ENCODE measurements around the gene FAM241B.

The FAM241B gene

GRCh38 chr10:69633673-69634635, 3.9 kb downstream of the FAM241B start:
- DNase-seq (ENCODE audit: low read depth in 1 of 2, low spot score in 1 of 2), result no peak

DNA sequence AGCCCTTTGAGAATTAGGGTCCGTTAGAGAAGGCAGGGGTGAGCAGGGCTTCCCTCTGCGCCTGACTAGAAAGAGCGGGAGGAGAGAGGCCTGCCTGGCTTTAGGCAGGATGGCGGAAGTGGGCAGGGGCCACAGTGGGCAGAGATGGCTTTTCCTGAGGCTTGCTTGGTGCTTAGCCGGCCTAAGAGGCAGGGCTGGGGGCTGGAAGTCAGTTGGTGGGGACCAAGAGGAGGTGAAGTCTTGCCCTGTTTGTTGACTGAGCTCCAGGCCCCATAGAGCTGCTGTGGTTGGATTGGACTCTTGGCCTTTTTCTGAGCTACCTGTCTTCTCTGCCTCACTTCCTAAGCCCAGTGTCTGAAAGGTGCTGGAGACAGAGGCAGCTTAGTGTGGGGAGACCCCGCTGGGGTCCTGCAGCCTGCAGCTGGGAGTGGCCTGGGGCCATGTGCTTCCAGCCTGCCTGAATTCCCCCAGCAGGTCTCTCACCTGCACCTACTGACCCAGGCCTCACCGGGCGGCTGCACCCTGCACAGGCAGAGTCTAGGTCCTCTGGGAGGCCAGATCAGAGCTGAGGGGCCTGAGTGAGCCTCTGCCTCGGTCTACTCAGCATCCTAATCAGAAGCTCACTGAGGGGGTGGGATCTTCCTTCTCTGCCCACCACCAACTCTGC, 4.8 kb downstream of the FAM241B start:
- DNase-seq (ENCODE audit: low read depth in 1 of 2, low spot score in 1 of 2), result no peak

DNA sequence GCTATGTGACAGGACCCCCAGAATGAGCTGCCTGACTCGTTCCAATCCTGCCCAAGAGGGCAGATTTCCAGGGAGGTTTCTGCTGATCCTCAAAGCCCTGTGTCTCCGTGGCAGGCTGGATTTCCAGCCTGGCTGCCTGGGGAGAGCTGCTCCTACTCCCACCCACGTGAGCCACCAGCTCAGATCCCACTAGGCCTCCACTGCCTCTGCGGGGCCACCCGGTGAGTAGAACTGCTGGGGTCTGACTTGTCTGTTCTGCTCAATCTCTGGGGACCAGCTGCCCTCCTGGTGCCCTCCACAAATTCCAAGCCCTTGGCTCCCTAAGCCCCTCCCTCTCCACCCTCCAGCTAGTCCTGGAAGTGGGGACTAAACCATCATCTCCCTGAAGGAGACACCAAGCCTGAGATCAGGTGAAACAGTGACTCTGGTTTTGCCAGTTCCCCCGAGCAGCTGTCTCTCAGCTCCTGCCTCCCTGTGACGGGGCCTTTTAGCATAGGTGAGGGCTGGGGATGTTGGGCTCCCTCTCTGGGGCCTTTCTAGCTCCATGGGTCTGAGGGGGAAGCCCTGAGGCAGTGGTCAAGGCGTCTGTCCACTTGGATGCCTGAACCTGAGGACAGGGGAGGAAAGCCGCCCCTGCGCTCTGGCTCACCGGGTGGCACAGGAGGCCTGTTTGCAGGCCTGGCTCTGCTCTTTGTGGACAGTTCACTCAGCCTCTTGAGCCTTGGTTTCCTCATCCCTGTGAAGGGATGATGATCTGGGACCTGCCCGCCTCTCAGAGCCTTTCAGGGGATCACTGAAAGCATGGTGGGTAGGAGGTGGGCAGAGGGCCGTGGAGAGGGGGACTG, 5.6 kb downstream of the FAM241B start:
- no peak for DNase-seq (ENCODE audit: low read depth in 1 of 2, low spot score in 1 of 2)

DNA sequence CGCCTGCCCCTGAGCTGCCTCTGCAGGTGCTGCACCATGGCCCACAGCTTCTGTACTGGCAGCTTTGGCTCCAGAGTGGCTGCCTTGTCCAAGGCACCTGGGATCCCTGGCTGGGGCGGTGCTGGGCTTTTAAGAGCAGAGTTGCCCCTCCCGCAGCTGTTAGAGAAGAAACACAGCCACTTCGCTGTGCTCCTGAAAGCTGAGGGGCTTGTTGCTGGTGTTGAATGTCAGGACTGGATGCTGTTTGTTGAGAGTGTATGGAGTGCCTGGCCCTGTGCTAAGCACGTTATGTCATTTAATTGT, 6.2 kb downstream of the FAM241B start:
- no peak for DNase-seq (ENCODE audit: low read depth in 1 of 2, low spot score in 1 of 2)

DNA sequence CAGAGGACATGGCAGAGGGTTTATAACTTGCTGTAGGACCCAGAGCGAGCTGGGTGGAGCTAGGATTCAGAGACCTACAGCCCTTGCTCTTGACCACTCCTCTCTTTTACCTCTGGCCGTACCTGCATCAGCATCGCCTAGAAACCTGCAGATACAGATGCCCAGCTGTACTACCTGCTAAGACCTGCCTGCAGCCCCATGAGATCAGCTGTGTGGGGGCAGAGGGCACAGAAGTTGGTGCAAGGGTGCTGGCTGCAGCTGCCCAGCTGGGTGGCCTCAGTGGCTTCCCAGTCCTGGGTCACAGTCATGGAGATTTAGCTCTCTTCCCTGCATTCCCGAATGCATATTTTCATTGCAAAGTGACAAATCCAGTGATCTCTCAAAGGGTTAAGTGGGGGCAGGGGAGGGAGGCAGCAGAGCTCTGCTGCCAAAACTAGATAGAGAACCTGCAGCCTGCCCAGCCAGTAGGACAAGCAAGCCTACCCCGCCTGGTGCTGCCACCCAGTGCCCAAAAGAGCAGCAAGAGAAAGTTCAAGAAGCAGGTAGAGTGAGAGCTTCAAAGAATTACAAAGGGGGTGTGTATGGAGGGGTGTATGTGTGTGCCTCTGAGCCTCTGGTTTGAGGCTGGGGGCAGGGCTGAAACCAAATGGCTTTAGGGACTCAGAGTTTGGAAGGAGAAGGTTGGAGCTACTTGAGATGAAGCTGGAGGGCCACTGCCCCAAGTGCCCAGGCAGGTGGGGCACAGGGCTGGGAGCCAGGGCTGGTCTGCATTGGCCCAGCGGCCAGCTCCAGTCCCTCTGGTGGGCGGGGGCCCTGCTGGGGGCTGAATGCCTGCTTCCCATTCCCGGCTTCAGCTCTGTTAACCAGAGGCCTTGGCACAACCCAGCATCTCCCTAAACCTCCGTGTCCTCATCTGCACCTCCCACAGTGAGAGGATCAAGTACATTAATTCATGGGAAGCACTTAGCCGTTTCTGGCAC, 6.9 kb downstream of the FAM241B start:
- DNase-seq (ENCODE audit: low read depth in 1 of 2, low spot score in 1 of 2), result no peak

DNA sequence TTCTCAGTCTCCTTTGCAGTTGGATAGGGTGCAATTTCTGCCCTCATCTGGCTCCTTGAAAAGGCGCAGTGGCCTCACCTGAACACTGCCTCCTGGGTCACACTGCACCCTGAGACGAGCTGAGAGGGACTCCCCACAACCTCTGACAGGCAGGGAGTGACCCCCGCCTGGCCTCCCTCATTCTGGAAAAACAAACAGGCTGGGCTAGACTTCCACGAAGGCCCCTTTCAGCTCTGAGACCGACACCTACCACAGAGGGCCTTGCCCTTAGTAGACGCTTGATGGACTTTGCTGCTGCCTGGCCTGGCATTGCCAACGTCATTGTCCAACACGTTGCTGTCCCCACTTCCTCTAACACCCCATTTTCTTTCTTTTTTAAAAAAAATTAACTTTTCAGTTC, 8.6 kb downstream of the FAM241B start:
- no peak for DNase-seq (ENCODE audit: low read depth in 1 of 2, low spot score in 1 of 2)

DNA sequence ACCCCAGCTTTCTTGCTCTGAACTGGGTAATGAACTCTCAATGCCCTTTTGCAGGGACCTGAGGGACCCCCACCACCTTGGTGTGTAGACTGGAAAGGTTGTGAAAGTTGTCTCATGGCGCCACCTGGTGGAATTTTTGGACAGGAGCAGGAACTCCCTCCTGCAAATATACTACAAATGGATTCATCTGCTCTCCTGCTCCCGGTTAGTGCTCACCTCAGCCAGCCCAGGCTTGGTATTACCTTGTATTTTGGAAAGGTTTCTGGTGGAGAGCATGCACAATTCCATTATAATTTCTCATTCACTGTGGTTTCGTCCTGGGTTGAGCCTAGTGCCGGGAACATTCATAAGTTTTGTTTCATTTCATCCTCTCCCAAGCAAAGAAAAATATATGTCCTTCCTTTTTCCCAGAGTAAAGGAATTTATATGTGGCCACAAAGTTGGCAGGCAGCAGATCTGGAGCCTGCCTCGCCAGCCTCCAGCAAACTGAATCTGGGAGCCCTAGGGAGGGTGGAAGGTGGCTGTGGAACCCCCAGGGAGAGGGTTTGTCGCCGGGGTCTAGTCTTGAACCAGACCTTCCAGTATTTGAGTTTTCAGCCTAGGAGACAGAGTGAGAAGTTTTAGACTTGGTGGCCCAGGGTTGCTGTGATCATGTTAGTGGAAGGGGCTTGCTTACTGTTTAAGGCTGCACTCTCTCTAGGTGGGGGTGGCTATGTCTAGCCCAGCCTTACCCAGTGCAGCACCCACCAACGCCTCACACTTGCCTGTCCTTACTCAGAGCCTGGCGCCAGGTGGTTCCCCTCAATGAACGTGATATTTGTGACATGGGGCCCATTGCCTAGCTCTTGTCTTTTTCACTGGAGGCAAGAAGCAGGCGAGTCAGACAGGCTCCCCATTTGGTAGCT, 9.5 kb downstream of the FAM241B start:
- peak; percentile 43 to 51 for DNase-seq (ENCODE audit: low read depth in 1 of 2, low spot score in 1 of 2)

DNA sequence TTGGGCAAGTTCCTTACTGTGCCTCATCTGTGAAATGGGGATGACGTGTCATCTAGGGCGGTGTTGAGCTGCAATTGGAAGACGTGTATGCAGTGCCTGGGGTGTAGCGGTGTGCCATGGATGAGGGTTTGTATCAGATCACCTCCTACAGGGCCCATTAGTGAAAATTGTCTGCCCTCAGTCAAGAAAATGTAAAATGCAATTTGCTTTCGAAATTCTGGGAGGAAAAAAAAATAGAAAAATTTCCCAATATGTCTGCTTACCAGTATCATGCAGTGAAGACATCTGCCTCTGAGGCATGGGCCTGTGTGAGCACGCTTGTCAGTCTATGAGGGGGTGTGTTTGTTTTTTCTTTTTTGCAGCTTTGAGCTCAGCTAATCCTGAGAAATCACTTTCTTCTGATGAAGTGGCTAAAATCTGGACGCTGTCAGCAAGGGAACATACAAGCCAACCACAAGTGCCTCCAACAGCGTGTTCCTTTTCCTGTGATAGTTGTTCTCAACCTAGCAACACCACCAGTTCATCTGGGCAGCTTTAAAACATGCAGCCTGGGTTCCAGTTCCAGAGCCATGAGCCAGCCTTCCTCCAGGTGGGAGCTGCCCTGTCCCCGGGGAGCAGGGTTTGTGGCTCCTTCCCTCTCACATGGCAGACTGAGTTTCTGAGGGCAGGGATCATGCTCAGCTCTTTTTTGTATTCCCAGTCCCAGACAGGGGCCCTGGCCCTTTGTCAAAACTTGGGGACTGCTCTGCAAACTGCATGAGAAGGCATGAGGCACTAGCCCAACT, 10.3 kb downstream of the FAM241B start:
- DNase-seq (ENCODE audit: low read depth in 1 of 2, low spot score in 1 of 2), result no peak

DNA sequence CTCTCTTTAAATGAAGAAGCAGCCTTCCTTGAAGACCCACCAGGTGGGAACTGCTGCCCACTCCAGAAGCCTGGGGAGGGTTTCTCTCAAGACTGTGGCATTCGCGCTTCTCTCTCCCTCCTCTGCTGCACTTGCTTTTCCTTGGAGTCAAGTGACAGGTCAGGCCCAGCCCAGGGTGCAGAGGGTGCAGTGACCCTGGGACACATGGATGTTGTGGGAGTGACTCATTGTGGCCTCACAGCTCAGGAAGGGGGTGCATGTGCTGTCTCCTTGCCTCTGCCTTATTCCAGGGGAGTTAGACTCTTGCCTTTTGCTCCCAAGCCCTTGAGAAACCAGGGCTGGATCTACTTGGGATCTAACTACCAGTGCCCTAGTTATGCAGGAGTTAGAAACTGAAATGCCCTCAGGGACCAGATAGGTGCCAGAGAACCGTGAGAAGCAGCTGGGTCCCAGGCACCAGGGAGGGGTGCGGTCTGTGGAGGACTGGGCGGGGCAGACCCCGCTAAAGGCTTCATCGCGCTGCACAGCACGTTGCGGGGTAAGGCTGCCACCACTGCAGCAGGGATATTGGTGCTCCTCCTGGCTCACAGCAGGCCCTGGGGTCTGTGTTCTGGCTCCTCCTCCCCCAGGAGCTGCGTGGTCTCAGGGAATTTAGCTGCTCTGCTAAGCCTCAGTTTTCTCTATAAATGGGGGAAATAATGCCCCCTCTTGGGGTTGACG, 11.4 kb downstream of the FAM241B start:
- no peak for DNase-seq (ENCODE audit: low read depth in 1 of 2, low spot score in 1 of 2)

GRCh38 chr10:69642747-69643146, 12.7 kb downstream of the FAM241B start:
- no peak for DNase-seq (ENCODE audit: low read depth in 1 of 2, low spot score in 1 of 2)

DNA sequence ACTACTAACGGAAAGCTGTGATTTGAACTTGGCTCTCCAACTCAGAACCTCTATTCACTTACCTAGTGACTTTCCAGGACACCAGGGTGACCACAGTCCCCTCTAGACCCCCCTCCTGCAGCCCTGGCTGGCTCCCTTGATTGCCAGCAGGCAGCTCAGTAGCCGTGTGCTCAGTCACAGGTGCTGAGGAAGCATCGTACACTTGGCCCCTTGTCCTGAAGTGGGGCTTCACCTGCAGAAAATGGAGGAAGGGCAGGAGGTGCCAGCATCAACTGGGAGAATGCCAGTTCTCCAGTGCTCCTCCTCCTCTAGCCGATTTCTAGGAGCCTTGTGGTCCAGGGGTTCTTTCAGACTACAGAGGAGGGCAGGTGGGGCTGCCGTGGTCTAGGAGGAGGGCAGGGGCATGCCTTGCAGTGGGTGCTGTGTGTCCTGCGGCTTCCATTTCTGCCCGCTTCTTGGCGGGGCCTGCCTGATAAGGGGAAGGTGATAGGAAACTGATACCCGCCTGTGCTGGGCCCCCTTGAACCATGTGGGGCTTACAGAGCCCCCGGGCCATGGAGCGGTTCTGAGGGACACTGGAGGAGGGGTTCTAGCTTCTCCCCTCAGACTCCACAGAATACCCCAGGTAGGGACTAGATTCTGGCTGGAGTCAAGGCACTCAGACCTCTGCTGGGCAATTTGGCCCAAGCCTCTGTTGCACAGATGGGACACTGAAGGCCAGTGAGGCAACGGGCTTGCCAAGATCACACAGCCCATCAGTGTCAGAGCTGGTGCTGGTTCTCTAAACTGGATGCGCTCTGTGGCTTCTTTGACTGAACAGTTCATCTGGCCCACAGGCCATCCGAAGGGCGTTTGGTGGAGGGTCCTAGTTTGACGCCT, 14.0 kb downstream of the FAM241B start:
- DNase-seq (ENCODE audit: low read depth in 1 of 2, low spot score in 1 of 2), result no peak

DNA sequence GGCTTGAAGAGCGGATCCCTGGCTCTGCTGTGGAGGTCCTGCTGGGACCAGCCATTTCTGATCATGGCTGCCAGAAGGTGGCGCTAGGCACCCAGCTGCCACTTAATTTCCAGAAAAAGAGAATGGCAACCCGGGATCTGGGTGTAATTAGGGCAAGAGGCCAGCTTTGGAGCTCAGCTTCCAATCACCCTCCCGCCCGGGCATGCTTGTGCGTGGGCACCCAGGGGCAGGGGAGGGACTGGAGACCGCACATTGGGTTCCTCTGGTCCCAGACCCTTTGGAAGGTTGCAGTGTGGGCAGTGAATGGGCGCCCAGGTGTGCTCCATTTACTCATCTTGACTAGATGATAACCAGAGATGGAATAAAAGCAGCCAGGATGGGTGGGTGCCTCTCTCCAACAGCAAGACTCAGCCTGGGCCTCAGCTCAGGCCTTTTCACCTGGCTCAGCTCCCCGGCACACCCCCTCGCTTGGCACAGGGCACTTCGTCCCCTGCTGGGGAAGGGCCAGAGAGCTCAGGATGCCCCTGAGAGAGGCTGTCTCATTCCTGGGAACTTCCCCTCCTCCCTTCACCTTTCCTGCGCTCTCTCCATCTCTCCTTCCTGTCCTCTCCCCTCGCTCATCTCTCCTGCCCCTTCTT, 14.7 kb downstream of the FAM241B start:
- no peak for DNase-seq (ENCODE audit: low read depth in 1 of 2, low spot score in 1 of 2)

DNA sequence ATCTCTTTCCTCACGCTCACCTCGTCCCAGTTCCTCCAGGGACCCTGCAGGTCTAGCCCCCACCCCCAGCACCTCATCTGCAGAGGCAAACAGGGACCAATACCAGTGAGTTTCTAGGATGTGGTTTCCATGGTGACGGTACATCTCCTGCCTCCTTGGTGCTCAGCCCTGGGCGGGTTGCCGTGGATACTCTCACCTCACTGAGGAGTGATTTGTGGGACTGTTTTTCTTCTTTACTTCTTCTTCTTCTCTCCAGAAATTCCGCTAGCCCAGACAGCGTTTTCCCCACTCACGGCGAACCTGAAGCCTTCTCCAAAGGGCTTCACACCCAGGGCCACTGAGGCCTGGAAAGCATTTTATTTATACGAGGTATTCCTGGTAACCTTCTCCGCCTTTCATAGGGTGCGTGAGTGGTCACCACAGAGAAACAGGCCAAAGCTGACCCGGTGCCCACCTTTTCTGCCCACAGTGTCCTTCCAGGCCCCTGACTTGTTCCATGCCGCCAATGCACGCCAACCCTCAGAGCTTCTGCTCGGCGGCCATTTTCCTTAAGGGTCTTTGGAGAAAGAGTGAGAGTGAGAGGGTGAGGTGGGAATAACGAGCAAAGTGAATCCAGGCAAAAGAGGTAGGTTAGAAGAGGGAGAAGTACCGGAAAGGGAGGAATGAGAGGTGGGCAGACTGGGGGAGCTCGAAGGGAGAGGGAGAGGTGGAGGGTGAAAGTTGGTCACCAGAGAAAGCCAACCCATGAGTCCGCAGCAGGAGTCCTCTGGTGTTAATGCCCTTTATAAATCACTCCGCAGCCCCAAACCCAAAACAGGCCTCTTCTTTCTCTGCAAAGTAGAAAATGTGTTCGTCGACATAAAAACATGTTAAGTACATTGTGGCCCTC, 15.5 kb downstream of the FAM241B start:
- no peak for DNase-seq (ENCODE audit: low read depth in 1 of 2, low spot score in 1 of 2)

- DNase-seq (ENCODE audit: low read depth in 1 of 2, low spot score in 1 of 2), result no peak
Measured at GRCh38 chr10:69646185-69647060, 16.4 kb downstream of the FAM241B start.

DNA sequence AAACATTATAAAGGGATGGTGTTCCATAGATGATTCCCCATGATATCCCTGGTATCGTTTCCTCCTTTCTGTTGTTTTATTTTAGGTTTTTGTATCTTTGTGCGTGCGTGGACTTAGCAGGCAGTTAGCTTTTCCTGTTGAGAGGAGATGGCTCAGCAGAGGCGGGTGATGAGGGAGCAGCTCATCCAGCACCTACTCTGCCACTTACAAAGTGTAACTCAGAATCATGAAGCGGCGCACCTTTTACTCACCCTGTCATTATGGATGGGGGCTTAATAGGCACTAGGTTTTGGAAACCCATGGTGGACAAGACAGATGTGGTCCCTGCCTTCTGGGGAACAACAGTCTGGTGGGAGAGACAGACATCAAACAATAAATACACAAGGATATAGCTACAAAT, 17.1 kb downstream of the FAM241B start:
- DNase-seq (ENCODE audit: low read depth in 1 of 2, low spot score in 1 of 2), result no peak

Data from activated T-helper 1 cell treated with anti-CD3 and anti-CD28 coated beads, Interleukin-2, amount 50 U/mL, for 16 hours (primary cell).